Stimulated activated CD8-positive, alpha-beta memory T cell treated with anti-CD3 and anti-CD28 coated beads, Interleukin-4, amount 100 ng/mL, for 1 hour (primary cell): Measurements from ENCODE around the gene UGT2B15.
"Not testable (repeated sequence)": the region's sequence is repeated elsewhere in the genome, so short reads cannot be mapped to it uniquely, and the experiment has no call there.

Experiments used
- DNase-seq, 2 donors: peaks; one replicate each; pipeline ENCODE4 v3.0.0-alpha.2; 2020; ENCODE audit warnings: low read depth in 2 of 2, low spot score in 1 of 2

The UGT2B15 gene

DNA sequence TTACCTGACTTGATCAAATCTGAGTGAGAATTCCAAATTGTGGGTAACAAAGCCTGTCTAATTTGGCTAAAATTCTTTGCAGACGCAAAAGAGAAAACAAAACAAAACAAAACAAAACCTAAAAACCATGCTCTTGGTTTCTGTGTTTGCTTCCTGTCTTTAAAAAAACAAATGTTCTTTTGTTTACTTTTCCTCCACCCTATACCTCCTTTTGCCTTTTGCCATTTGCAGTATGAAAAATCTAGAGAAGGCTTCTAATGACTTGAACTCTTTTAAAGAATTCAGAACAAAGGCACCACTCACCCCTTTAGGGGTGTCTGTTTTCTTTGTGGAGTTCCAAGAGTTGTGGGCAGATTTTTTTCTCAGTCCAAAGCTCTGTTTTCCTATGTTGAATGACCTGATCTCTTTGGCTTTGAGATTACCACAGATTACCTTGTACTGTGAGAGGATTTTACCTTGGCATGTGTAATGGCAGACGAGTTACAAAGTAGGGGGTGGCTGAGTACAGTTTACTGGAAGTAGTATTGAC lies 13.9 kb downstream of the UGT2B15 start:
- DNase-seq: not testable (repeated sequence)

DNA sequence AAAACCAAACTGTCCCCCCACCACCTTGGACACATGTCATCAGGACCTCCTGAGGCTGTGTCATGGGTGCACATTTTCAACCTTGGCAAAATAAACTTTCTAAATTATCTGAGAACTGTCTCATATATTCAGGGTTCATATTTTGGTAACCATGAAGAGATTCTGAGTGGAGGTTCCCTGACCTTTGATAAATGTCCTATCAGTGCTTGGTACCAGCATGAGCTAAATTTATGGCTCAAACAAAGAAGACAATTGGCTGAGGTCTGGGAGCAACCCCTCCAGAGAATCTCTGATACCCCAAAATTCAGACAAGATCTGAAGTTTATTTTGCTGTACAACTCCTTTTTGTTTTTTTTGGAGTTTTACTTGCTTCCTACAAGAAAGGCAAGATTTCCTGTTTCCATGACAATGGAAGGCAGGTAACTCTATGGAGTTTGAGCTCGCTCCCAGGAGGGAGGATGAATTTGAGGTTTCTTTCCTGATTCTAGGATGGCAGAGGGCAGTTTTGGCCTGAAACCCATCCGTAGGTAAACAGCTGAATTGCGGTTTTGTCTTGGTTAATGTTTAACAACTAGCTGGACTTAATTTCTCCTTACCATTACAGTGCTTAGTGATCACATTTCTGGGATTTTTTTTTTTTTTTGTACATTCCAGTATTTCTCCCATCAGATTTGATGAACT lies 14.5 kb downstream of the UGT2B15 start:
- DNase-seq: no peak

DNA sequence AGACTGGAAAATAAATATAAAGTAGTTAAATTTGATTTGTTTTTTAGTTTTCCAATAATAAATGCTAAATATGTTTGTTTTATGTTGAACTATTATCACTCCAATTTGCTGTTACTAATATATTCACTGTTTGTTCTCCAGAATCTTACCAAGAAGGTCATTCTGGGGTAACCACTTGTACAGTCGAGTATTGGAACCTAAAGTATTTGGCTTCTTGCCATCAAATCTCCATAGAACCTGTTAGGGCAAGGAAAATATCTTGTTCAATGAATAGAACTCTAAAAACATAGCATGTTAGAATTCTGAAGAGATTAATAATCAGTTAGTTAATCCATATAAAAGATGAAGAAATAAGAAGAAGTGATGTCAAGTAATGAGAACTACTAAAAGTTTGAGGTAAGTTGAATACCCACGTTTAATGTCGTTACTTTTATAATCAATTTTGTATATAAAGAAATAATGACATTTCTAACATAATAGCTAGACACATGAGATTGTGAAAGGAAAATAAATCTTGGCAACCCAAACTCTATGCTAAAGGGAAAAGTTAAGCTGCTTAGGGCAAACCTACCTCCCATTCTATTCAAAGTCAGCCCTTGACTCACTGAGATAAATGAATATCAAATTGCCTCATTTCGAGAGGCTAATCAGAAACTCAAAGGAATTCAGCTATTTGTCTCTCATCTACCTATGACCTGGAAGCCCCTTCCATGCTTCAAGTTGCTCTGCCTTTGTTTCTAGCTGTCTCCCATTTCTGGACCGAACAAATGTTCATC lies 15.3 kb downstream of the UGT2B15 start:
- no peak for DNase-seq

DNA sequence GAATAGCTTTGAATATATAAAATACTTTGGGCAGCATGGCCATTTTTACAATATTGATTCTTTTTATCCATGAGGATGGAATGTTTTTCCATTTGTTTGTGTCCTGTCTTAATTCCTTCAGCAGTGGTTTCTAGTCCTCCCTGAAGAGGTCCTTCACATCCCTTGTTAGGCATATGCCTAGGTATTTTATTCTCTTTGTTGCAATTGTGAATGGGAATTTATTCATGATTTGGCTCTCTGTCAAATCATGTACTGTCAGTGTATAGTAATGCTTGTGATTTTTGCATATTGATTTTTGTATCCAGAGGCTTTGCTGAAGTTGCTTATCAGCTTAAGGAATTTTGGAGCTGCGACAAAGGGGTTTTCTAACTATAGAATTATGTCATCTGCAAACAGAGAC lies 18.5 kb downstream of the UGT2B15 start:
- no peak for DNase-seq

DNA sequence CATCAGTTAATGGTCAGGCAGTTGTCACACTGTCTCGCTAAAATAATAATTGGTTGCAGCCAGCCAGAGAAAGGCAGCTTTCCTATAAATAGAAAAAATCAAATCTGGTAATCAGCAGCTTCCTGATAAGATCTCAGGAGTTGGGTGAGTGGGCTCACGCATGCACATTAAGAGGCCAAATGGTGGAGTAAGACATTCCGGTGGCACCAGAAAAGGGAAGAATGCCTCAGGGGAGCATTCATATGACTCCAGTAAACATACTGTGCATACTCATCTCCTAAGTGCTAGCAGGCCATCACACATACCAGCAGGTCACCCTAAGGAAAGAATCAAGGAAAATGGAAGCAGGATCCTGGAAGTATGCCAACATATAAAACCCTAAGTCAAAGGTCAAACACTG lies 40.1 kb downstream of the UGT2B15 start:
- DNase-seq: no peak

DNA sequence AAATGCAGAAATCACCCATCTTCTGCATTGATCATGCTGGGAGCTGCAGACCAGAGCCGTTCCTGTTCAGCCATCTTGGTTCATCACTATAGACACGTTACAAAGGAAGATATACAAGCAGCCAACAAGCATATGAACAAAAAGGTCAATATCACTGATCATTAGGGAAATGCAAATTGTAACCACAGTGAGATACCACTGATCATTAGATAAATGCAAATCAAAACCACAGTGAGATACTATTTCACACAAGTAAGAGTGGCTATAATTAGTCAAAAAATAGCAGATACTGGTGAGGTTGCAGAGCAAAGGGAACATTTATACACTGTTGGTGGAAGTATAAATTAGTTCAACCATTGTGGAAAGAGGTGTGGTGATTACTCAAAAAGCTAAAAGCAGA lies 47.7 kb downstream of the UGT2B15 start:
- not testable (repeated sequence) for DNase-seq

DNA sequence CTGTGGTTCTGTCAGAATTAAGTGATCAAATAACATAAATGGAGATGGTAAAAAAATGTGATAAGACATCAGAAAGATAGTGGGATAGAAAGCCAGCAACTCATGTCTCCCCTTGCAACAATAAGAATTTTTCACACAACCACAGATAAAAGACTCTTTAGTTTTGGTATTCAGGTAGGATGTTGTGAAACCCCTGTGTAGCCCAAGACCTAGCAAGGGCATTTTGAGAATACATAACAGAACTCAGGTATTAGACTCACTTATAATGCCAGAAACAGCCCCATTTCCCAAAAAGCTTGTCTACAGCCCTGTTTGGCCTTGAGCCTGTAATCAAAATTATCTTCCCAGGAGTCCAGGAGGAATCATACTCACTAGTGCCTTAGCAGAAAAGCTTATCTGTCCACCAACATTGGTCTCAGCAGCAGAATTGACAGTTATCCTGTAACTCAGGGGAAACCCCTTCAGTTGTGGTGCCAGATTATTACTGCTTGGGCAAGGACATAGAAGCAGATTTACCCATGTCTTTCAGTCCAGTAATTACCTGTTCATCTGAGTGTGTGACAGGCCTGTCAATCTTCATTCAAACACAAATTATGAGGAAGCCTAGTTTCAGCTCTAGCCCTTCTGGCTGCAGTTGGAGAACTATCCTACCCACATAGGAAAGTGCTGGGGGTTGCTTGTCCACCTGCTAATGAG lies 53.3 kb downstream of the UGT2B15 start:
- no peak for DNase-seq

DNA sequence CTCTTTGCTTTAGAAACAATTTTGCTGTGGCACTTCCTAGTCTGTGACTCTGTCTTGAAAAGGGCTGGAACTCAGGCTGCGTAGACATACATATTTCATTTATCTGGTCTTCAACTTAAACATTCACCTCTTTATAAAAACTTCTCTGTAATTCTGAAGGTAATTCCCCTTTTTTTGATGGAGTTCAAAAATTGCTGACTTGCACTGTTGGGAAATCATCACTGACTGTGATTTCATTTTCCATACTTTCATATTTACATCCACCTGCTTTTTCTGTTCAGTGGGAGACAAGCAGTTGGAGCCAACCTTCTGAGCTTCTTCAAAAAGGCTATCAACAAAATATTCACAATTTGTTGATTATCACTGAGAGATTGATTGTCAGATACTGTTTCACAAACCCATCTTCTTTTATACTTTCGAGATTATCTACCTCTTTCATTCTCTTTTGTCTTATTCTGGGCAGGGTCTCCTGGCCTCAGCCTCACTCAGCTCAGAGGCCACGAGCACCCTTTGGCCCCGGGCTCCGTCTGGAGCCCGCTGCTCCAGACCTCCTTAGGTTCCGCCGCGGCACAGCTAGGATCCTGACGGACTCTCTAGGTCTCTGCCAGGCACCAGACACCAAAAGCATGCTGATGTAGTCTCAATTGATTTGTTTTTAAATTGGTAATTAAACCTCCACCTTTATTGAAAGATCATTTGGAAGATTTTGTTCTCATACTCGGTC lies 54.6 kb downstream of the UGT2B15 start:
- DNase-seq: no peak

DNA sequence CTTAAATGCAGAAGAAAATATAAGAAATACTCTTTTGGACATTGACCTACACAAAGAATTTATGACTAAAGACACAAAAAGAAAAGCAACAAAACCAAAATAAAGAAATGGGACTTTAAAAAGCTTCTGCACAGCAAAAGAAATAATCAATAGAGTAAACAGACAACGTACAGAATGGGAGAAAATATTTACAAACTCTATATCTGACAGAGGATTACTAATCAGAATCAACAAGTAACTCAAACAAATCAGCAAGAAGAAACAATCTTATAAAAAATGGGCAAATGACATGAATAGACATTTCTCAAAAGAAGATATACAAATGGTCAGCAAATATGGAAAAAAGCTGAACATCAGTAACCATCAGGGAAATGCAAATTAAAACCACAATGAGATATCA lies 56.7 kb downstream of the UGT2B15 start:
- no peak for DNase-seq

DNA sequence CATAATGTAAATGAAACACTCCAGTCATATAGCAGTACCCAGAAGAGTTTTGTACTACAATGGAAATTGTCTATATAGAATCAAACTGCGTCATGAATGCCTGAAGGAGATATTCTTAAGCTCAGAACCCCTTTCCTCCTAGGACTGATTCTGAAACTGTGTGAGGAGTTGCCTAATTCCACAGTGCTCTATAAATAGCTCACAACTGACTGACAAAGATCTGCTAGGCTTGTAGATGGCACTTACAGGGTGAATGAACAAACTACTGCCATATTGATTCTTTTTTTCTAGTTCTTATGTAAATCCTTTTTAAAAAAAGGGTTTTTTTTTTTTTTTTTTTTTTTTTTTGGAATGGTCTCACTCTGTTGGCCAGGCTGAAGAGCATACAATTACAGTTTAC lies 64.2 kb downstream of the UGT2B15 start:
- no peak for DNase-seq

DNA sequence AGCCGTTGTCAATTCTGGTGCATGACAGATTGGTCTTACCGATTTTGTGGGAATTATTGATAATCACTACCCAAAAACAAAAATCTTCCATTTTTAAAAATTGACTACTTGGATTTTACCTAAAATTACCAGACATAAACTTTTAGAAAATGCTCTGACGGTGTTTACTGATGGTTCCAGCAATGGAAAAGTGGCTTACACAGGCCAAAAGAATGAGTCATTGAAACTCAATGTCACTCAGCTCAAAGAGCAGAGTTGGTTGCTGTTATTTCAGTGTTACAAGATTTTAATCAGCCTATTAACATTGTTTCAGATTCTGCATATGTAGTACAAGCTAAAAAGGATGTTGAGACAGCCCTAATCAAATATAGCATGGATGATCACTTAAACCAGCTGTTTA lies 71.3 kb downstream of the UGT2B15 start:
- no peak for DNase-seq

DNA sequence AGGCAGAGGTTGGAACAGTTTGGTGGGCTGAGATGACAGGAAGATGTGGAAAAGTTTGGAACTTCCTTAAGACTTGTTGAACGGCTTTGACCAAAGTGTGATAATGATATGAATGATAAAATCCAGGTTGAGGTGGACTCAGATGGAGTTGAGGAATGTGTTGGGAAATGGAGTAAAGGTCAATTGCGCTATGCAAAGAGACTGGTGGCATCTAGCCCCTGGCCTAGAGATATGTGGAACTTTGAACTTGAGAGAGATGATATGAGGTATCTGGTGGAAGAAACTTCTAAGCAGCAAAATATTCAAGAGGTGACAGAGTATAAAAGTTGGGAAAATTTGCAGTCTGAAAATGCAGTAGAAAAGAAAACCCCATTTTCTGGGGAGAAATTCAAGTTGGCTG lies 73.0 kb downstream of the UGT2B15 start:
- DNase-seq: no peak
